ENCODE results near the gene STK40.

STK40 gene

DNA sequence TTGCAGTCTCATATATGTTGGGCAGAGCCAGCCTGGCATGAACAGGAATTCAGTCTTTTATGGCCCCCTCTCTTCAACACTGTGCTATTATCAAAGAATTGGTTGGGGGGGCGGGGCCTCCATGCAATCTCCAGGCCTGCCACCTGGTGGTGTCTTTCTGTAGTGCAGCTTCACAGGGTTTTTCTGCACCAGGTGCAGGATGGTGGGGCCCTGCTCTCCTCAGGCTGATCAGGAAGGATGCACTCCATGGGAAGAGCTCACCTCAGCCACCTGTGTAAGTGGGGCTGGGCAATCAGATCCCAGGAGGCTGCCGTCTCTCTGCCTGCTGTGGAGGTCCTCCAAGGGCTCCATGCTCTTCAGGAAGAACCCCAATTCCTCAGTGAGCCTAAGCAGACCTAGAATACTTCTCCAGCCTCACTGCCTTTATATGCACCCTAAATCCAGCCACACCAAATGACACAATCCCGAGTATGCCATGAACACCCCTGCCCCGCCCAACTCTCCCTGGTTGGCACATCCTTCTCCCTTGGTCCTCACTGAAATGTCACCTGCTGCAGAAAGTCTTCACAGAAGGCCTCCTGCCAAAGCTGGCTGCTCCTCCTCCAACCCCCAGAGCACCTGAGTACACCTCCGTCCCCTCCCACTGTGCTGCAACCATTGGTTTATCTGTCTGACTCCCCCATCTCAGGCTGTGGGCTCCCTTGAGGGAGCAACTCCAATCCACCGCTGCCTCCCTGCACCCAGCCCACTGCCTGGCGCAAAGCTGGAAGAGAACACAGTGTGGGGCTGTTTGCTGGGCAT, 16.5 kb downstream of the STK40 start:
- DNase-seq: peak; percentile 65 to 74

DNA sequence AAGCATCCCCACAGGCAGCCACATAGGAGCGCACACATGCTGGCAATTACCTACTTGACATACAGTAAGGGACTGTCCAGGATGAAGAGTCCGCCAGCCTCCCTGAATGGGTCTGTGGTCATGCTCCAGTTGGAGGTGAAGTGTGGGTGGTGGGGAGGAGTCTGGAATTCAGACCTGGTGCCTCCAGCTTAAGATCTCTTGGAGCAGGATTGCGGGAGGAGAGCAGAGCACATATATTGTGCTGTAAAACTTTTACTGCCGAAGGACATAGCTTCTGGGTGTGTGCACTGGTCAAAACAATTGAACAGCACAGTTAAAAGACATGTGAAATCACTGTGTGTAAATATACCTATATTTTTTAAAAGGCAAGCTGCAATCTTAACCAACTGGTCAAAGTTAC, 17.9 kb downstream of the STK40 start:
- DNase-seq: no peak

DNA sequence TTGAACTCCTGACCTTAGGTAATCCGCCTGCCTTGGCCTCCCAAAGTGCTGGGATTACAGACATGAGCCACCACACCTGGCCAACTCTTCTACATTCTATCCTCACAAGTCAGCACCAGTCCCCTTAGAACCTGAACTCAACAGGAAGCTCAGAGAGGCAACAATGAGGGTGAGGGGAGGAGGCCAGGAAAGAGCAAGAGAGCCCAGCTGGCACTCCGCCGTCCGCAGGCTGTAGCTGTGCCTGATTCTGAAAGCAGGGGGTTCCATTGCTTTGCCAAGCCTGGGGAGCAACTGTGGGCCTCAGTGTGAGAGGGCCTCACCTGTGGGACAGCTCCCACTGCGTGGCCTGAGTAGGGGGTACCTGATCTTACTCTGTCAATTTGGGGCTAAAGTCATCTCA, 18.7 kb downstream of the STK40 start:
- DNase-seq: no peak

DNA sequence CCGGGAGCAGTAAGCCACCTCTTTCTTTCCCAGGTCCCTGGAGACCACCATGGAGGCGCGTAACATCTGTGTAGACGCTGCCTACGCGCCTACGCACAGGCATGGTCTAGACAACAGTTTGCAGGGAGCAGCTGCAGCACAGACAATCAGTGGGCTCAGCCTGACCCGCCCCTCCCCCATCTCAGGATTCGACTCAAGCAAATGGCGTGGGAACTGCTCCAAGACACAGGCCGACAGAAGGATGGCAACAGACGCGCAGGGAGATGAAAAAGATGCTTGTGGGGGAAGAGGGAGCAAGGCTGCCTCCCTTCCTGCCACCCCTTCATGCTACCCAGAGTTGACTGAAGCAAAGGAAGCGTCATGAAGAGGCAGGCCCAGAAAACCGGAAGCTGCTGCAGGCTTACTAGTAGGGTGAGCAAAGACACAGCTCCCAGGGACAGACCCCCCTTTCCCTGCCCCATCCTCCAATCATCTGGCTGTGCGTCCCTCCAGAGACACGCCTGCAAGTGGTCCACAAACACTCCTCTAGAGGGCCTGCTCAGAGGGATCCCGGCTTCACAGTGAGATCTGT, 19.5 kb downstream of the STK40 start:
- peak; percentile 98 for DNase-seq

DNA sequence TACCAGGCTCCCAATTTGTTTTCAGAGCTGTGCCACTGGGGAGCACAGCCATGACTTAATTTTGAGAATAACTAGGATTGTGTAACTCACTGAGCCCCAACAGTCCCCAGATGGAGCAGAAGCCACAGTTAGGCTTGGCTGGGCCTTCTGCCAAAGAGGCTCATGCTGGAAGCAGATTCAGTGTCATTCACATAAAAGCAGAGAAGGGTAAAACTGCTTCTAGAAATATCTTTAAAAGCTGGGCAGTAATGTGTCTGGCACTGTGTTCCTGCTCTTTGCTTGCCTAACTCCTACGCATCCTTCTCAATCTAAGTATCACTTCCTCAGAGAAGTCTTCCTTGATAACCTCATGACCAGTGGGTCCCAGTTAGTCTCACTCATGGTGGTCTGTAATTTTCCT, 20.3 kb downstream of the STK40 start:
- DNase-seq: peak; percentile 23 to 40

DNA sequence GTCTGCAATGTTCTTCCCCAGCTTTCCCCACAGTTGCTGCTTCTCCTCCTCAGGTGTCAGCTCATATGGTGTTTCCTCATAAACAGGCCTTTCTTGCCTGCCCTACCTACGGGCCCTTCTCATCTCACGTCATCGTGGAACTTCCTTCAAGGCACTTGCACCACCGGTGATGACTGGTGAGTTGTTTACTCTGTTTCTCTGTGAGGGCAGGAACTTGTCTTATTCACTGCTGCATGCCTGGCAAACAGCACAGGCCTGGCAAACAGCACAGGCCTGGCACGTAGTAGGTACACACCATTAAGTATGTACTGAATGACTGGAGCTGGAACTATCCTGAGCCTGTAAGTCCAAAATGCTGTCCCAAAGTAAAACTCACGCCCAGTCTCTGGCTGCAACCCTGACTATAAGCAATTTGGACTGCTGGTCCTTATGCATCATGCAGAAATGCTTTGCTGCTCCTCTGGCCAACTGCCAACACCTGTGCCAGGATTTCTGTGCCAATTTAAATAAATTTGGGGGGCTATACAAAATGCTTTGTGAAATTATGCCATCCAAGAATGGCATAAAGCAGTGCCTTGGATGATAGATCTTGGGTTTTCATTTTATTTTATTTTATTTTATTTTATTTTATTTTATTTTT, 25.7 kb downstream of the STK40 start:
- no peak for DNase-seq

DNA sequence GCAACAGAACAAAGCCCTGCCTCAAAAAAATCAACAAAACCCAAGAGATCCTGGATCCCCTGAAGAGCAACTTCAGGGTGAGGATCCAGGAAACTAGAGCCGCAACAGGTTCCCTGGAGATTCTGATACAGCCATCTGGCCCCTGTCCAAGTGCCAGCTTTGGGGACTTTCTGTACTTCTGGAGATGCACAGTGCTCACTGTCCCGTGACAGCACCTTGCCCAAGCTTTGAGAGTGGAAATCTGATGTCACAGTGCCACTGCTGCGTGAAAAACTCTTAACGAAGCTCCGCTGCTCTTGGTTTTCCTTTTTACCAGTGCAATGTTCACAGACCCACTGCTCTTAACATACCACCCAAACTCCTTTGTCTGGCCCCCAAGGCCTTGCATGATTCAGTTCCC, 26.3 kb downstream of the STK40 start:
- DNase-seq: no peak

DNA sequence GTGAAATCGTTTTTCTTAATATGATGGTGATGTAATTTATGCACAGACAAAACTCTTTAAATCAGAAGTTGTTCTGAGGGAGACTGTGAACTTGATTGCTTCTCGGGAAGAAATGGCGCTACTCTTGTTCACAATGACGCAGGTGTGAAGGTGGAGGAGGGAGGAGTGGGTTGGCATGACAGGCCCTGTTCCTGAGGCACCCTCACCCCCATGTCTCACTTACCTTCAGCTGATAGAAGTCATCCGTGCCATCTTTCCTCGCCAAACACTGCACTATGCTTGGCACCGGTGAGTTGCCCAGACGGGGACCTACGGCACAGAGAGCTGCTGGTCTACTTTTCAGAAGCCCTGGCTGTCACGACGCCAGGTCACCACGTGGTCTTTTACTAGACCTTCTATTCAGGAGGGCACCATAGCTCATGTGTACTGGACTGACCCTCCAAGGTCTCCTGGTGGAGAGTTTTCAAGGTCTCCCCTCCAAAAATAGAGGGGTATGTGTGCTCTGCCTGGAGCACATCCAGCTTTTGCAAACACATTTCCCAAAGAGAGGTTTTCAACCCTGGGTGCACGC, 27.1 kb downstream of the STK40 start:
- DNase-seq: no peak

DNA sequence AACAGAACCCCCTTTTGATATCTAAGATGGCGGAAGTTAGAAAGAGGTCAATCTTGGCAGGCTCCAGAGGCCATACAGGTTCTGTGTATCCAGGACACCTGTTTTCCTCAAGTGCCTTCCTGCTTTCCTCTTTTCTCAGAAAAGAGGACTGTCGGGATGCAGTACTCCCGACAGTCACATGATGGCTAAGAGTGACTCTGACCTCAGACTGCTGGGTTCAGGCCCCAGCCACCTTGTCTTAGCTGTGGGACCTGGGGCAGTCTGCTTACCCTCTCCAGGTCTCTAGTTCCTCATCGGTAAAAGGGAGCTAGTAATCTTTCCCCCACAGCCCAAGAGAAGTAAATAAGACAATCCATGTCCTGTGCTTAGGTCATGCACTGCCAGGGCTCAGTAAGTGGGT, 29.9 kb downstream of the STK40 start:
- no peak for DNase-seq

DNA sequence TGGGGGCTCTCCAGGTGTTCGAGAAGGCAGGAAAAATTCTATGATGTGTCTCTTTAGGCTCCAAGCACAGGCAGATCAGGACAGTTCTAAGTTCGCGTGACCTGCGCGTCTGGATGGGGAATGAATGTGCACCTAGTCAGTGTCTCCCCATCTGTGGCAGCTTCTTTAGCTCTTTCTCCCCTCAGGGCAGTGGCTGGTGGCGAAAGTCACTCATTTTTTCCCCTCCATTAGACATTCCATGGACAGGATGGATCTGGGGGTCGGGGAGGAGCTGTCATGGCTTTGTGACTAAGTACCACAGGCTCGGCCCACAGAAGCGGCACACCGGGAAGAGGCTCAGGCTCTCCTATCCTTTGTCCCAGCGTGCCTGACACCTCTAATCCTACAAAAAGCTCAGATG, 31.2 kb downstream of the STK40 start:
- DNase-seq: no peak

DNA sequence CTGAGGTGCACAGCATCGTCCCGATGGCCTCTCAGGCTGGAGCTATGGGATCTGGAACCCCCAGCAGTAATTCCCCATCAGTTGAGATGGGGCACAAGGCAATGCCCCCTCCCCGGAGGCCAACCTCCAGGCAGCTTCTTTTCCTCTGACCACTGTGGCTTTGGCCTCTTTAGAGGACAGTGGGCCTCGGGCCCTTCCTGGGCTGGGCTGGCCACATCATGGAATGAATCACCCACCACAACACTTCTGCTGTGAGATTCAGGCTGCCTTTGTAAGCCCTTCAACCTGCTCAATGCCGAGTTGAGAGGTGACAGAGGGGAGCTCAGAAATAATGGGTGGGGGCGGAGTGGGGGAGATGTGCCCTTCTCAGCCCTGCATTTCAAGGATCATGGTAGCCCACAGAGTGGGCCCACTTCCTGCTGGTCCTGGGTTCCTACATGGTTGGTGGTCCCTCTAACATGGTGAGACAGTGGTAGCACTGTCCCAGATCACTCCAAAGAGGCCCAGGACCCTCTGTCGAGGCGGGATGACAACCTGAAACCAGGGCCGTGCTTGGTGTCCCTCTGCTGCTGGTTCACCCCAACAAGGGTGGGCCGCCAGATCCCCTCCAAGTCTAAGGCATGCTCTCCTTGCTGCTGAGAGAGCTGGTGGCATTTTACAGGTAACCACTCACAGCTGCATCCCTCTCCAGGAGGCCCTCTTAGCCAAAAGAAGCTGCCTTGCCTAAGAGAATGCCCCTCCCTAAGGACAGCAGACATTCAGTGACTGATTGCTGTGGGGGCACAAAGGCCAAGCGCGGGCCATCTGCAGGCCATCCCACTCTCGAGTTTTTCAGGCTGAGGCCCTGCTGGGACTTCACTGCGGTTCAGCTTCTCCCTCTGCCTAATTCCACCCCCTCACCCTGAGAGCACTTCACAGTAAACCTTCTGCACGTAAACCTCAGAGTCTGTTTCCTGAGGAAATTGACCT, 32.5 kb downstream of the STK40 start:
- no peak for DNase-seq

DNA sequence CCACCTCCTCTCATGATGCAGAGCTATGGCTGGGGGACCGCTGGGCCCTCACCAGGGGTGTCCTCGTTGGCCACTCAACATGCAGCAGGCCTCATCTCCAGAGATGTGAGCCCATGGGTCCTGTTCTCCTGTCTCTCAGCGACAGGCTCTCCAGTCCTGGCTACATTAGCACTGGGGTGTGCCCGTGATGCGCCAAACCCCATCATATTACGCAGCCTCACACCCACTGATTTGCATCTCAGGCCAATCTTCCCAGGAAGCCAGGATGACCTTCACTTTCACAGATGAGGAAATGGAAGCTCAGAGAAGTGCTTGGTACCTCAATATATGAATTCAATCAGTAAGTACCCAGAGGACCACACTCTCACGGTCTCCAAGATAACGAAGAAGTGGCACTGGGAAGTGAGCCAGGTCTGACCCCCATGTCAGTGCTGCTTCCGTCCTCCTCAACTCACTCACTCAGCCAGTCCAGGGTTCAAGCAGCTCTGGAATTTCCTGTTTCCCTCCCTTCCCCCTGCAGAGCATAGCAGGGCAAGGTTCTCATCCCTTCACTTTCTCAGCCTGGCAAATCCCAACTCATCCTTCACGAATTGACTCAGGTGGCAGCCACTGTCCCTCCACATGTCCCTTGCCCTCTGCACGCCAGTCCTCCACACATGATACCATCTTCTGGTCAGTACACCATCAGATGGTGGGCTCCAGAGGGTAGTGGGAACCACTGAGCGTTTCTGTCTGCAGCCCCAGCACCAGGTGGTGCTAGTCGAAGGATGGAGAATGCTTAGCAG, 33.4 kb downstream of the STK40 start:
- DNase-seq: no peak

DNA sequence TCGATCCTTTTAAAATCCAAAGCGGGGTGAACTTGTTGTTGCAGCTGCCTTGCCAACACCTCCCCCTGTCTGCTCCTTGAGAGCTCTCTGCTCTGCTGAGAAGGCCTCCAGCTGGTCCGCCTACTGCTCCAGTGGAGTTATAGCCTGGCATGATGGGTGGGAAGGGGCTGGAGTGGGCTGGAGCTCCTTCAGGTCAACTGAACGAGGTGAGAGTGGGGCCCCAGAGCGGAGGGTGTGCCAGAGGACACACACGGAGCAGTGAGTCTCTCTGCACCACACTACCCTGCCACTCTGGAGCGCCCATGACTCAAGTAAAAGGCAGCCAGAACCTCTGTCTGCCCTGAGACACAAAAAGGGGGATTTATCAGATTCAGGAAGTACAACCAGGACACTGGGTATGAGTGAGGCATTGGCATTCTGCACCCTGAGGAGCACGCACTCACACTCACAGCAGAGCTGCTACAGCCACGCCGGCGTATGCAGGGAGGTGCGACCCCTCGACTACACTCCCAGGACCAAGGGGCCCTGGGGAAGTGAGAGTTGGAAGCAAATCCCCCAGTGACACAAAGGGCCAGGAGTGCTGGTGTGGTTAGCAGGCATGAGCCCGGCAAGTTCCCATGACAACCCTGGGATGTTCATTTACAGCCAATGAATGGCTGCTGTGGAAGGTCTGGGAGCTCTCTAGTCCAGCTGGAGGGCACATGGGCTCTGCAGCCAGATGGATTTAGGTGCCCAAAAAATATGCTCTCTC, 34.3 kb downstream of the STK40 start:
- DNase-seq: peak; percentile 38 to 40

DNA sequence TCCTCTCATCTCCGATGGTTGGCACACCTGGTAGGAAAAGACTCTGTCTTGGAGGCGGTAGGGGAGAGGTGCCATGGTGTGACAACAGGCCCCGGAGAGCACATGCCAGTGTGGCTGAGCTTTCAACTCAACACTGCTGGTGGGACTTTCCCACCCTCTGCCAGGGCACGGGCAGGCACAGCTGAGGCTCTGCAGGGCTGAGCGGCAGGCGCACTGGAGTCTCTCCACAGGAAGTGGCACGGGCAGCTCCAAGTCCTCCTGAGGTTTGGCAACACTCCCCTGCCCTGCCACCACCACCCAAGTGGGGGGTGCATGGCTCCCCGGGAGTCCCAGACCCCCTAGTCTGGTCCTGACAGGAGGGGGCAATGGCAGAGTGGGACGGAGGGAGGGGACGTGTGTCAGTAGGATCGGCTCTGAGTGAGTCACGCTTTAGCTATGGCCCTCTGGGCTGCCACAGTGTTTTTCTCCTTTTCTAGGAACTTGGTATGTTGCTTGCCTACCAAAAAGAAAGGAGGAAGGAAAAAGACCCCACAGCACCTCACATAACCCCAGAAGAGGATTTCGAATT, 35.0 kb downstream of the STK40 start:
- peak; percentile 51 to 55 for DNase-seq

DNA sequence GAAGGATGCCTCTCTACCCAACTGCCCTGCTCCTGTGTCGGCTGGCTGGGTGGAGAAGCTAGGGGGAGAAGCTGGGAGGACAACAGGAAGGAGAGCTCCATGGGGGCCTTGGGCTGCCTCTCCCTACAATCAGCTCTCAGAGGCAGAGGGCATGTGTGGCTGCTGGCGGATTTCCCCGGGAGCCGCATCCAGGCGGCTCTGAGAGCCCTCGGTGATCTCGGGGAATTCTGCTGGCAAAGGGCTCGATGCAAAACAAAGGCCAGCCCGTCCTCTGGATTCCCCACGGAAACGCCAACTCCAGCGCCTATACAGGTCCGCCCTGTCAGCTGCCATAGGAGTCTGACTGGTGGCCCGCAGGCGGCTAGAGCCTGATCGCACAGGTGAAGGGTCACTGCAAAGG, 35.9 kb downstream of the STK40 start:
- no peak for DNase-seq

DNA sequence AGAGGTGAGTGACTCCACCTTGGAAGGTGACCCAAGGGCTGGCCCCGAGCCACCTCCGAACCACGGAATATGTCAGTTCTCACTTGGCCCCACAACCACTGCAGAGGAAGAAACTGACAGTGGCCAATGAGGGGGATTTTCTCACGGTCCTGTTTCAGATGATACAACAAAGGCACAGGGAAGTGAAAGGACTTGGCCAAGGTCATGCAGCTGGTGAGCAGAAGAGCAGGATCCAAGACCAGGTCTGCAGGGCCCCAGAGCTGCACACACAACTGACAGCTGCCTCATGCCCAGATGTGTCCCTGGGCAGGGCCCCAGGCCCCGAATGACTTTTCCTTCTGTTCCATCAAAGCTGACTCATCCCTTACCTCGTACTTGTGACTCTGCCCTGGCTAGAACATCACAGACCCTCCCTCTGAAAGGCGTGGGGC, 36.5 kb downstream of the STK40 start:
- DNase-seq: no peak

DNA sequence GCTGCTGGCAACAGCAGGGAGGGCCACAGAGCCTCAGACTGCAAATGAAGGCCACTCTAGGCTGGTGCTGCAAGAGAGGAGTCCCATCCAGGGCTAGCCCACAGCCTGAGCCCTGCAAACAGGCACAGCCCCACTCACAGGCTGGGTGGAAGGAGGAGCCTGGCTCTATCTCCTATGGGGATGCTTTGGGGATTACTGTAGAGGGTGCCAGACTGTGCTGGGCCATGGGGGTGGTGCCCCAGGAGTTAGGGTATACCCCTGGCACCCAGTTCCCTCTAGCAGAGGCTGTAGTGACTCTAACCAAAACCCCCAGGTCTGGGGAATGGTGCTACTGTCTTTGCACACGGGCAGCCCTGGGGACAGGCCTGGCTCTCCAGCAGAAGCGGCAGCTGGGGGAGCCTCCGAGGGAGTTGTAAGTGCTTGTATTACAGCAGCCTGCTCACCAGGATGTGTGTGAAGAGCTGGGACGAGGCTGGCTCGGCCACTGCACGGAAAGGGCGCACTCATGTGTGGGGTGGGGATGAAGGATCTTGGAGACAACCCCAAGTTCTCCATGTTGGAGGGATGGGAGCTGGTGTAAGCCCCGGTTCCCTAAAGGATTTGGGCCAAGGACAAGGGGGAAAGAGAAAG, 38.9 kb downstream of the STK40 start:
- DNase-seq: no peak

DNA sequence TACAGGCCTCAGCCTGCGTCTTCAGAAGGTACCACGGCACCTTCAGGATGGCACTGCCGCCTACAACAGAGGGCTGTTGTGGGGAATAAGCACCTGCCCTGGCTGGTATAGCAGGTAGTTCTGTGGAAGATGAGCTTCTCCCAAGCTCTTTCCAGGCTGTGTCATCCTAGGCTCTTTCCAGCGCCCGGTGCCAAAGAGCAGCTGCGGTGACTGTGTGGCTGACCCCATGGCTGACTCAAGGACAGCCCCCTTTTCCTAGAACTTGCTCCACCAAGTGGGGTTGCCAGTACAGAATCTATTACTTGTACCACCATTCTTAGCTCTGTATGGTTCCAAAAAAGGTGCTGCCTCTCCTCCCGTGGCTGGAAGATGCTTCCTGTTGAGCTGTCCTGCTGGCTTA, 40.4 kb downstream of the STK40 start:
- DNase-seq: no peak

DNA sequence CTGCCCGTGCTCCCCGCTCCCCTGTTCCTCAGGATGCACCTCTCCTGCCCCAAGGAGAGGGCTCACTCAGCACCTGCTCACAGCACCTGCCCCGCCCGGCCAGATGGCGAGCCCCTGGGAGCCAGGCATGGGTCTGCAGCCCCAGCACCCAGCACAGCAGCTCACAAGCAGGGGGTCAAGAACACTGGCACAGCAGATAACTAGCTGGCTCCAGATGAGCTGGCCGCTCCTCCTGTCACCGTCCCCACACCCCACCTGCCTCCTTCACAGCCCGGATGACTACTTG, 41.4 kb downstream of the STK40 start:
- no peak for DNase-seq

DNA sequence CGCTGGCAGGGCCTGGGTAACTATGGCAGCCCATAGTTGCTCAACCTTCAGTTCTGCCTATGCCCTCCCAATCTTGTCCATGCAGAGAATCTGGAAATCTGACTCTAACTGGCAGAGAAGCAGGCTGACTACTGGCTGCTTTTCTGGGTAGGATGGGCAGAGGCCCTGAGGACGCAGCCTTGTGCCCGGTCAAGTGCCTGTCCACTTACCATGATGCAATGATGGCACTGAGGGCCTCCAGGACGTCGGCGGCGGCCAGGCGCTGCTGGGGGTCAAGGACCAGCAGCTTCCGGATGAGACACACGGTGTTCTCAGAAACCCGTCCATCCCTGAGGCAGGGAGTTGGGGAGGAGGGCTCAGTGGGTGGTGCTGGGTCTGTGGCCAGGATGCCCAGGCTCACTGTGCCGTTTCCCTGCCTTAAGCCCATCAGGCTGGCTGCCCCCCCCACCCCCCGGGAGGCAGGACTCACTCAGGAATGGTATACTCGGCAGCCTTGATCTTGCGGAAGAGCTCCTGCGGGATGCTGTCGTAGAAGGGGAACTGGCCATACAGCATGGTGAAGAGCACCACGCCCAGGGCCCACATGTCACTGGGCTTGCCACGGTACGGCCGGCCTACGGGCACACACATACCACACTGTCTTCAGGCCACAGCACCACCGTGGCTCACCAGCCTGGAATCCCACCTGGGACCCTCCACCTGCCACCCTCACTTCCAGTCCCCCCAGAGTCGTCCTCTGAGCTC, 41.9 kb downstream of the STK40 start:
- DNase-seq: no peak
